ENCODE measurements around the gene NKAP. TPM values are rescaled to one million over a fixed set of nuclear protein-coding genes. Genes with fewer than 3 reads are reported as not detected.

Gene NKAP
- total and polyA plus RNA-seq, 9 of the 15 experiments (the other 6 are each of a cell fraction or from before 2014, with no cell fraction given): 3.1 to 8.3 (median 7.0) TPM

GRCh38 chrX:119986203-119986602 lies 42.7 kb upstream of the NKAP start:
- H3K27me3 ChIP-seq (ENCODE audit: control insufficient read depth in 2 of 2, insufficient read depth in 2 of 2, low read length in 2 of 2): peaks cover 9 to 18% of the 10 kb centered on the region in 2 experiments; a peak in 3 of 5 replicates
- CTCF ChIA-PET (ENCODE audit: low intra/inter-chr PET ratio): interaction anchor here (0.6 kb wide), 1 partner anchor 161 kb away, joined by 3 read pairs; no protein-coding TSS in a partner anchor
- H3K4me1 ChIP-seq (replicated peaks in 1 of 2; ENCODE audit: control insufficient read depth in 2 of 2, insufficient read depth in 2 of 2, low read length in 2 of 2): peaks cover 0 to 9% of the 10 kb centered on the region in 2 experiments; a peak in 1 of 5 replicates
- H3K27ac ChIP-seq (ENCODE audit: extremely low read depth, low read depth, low read length): no peak overlapping the region
- DNase-seq (ENCODE audit: extremely low read depth in 1 of 4, low spot score in 3 of 4) (no peak), ATAC-seq (no peak), FAIRE-seq (no peak)
- H3K9me3 ChIP-seq (replicated peaks; ENCODE audit: control insufficient read depth, insufficient read depth, low read depth, low read length): no peaks in the 10 kb centered on the region
- TF ChIP-seq ZNF217 (CRISPR knock-in tag; IDR thresholded peaks at IDR 0.05): no peak
- no peak for TF ChIP-seq DACH1 (IDR thresholded peaks at IDR 0.05; ENCODE audit: partially characterized antibody)
- no peak for TF ChIP-seq LARP7 (IDR thresholded peaks at IDR 0.05)
- no peak for TF ChIP-seq NCOA6 (IDR thresholded peaks at IDR 0.05)
- no peak for TF ChIP-seq MEF2D (tag; conservative IDR thresholded peaks at IDR 0.05; ENCODE audit: low read depth)
- TF ChIP-seq STAT5A (IDR thresholded peaks at IDR 0.05; ENCODE audit: borderline replicate concordance, low read length): no peak
- TF ChIP-seq ZNF146 (CRISPR knock-in tag; IDR thresholded peaks at IDR 0.05; ENCODE audit: unreplicated experiment): peak; percentile 20
- no peaks in the 10 kb centered on the region for H3K79me2 ChIP-seq (ENCODE audit: control insufficient read depth, insufficient read depth, low read length)
- H4K20me1 ChIP-seq (replicated peaks; ENCODE audit: control insufficient read depth, insufficient read depth, low read length): no peaks in the 10 kb centered on the region
- POLR2A ChIA-PET: no interaction called here
- H3K9me1 ChIP-seq (ENCODE audit: control insufficient read depth, insufficient read depth, low read length): no peaks in the 10 kb centered on the region
- H3K4me2 ChIP-seq (ENCODE audit: insufficient read depth, low read length): no peak overlapping the region
- no peak overlapping the region for H2AFZ ChIP-seq (ENCODE audit: low read depth, low read length)
- no TSS peak for BruUV-seq (replicated peaks)
- H3K4me3 ChIP-seq: no peak overlapping the region
- WGBS (ENCODE audit: insufficient coverage, low coverage, missing lambda C conversion rate): 10% methylated on average over 3 of the region's 3 CpGs
- intact Hi-C loops (cut with micrococcal nuclease) (no loop called here), in situ Hi-C loops (cut with MboI) (no loop called here)
- H3K9ac ChIP-seq (ENCODE audit: insufficient read depth in 1 of 2, low read depth in 2 of 2, low read length in 2 of 2): no peak overlapping the region
- no peaks in the 10 kb centered on the region for H3K36me3 ChIP-seq (ENCODE audit: control insufficient read depth, insufficient read depth, low read length)

DNA sequence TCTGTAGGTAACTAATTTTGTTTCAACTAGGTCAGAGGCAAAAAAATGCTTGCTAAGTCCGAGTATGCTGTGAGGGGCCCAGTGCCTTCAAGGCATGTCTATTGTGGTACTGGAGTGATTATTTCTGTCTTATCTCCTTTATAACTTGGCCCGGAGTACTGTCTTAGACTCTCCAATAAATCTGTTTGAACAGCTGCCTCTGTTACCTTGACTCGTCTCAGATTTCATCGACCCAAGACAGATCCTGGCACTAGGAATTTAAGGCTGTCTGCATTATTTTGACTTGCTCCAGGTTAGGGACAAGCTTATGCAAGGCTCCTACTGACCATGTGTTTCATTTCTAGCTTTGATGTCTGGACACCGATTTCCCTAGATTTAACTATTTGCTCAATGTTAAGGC lies 41.1 kb upstream of the NKAP start:
- H3K79me2 ChIP-seq (ENCODE audit: control insufficient read depth, insufficient read depth, low read length): no peaks in the 10 kb centered on the region
- no peaks in the 10 kb centered on the region for H3K4me1 ChIP-seq (replicated peaks in 1 of 2; ENCODE audit: control insufficient read depth in 2 of 2, insufficient read depth in 2 of 2, low read length in 2 of 2)
- H3K4me3 ChIP-seq: no peak overlapping the region
- DNase-seq (ENCODE audit: extremely low read depth in 1 of 4, low spot score in 3 of 4) (no peak), FAIRE-seq (no peak), ATAC-seq (no peak)
- 5% methylated on average over 5 of the region's 5 CpGs for WGBS (ENCODE audit: insufficient coverage, low coverage, missing lambda C conversion rate)
- CTCF ChIA-PET (ENCODE audit: low intra/inter-chr PET ratio): no interaction called here
- no peak overlapping the region for H3K27ac ChIP-seq (ENCODE audit: extremely low read depth, low read depth, low read length)
- no peaks in the 10 kb centered on the region for H3K36me3 ChIP-seq (ENCODE audit: control insufficient read depth, insufficient read depth, low read length)
- H3K27me3 ChIP-seq (ENCODE audit: control insufficient read depth in 2 of 2, insufficient read depth in 2 of 2, low read length in 2 of 2): peaks cover 0 to 3% of the 10 kb centered on the region in 2 experiments; a peak in 3 of 5 replicates
- no peaks in the 10 kb centered on the region for H4K20me1 ChIP-seq (replicated peaks; ENCODE audit: control insufficient read depth, insufficient read depth, low read length)
- intact Hi-C loops (cut with micrococcal nuclease) (no loop called here), in situ Hi-C loops (cut with MboI) (no loop called here)
- TF ChIP-seq GTF2E2 (tag; IDR thresholded peaks at IDR 0.05) (no peak), MTA2 (IDR thresholded peaks at IDR 0.05; ENCODE audit: low read depth) (no peak), HNRNPUL1 (IDR thresholded peaks at IDR 0.05; ENCODE audit: low read length) (no peak)
- H3K4me2 ChIP-seq (ENCODE audit: insufficient read depth, low read length): no peak overlapping the region
- POLR2A ChIA-PET: no interaction called here
- no TSS peak for BruUV-seq (replicated peaks)
- no peak overlapping the region for H3K9ac ChIP-seq (ENCODE audit: insufficient read depth in 1 of 2, low read depth in 2 of 2, low read length in 2 of 2)
- no peak overlapping the region for H2AFZ ChIP-seq (ENCODE audit: low read depth, low read length)
- no peaks in the 10 kb centered on the region for H3K9me3 ChIP-seq (replicated peaks; ENCODE audit: control insufficient read depth, insufficient read depth, low read depth, low read length)
- H3K9me1 ChIP-seq (ENCODE audit: control insufficient read depth, insufficient read depth, low read length): no peaks in the 10 kb centered on the region
